Stimulated activated CD8-positive, alpha-beta memory T cell treated with anti-CD3 and anti-CD28 coated beads, Interleukin-15, amount 100 ng/mL, for 4 hours (primary cell): ENCODE results near the gene MEGF6.
"Not testable (repeated sequence)": the region's sequence is repeated elsewhere in the genome, so short reads cannot be mapped to it uniquely, and the experiment has no call there.

Experiments used
- DNase-seq, 2 donors: peaks; one replicate each; pipeline ENCODE4 v3.0.0-alpha.2; 2020; ENCODE audit warnings: low read depth in 2 of 2

Gene MEGF6

GRCh38 chr1:3575515-3575914, 35.8 kb downstream of the MEGF6 start:
- DNase-seq: not testable (repeated sequence)

GRCh38 chr1:3573500-3573899, 37.8 kb downstream of the MEGF6 start:
- no peak for DNase-seq

- DNase-seq: not testable (repeated sequence)
Observed at GRCh38 chr1:3572638-3573037, 38.7 kb downstream of the MEGF6 start.

- no peak for DNase-seq
Observed at GRCh38 chr1:3571263-3571662, 40.0 kb downstream of the MEGF6 start.

GRCh38 chr1:3570066-3570986, 41.0 kb downstream of the MEGF6 start:
- no peak for DNase-seq

GRCh38 chr1:3569436-3569835, 41.9 kb downstream of the MEGF6 start:
- DNase-seq: no peak

- no peak for DNase-seq
Observed at GRCh38 chr1:3568815-3569435, 42.4 kb downstream of the MEGF6 start.

GRCh38 chr1:3566951-3567804, 44.1 kb downstream of the MEGF6 start:
- DNase-seq: no peak

DNA sequence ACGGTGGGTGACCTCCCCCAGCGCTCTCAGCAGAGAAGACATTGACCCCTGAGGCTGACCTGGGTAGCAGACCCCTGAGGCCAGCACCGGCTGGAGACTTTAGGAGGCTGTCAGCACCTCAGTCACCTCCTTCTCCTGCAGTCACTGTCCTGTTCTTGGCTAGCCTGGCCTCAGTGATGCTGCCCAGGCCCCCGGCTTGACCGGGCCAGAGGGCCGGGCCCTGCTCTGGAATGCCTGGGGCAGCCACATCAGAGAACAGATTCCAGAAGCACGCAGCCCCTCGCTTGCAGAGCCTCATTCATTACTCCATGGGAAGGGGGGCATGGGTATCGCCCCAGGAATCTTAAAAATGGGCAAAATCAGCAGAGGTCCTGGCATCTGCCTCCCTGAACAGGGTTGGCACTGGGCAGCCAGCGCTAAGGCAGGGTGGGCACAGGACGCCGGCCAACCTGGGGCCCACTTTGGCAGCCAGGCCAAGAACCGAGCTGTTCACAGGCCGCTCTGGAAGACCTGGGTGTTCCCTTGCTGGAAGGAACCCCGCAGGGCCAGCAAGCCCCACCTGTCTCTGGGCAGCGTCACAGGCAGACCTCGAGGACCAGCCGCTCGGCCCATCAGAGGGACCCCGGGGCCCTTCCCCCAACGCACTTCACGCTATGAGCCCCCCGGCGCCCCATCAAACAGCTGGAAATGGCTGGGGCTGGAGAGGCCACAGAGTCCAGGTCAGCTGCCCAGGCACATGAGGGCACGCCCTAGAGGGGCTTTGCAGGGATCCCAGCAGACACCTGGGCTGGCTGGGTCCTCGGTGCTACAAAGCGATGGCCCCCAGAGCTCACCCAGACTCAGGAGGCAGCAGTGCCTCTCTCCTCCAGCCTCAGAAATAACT, 45.1 kb downstream of the MEGF6 start:
- no peak for DNase-seq

DNA sequence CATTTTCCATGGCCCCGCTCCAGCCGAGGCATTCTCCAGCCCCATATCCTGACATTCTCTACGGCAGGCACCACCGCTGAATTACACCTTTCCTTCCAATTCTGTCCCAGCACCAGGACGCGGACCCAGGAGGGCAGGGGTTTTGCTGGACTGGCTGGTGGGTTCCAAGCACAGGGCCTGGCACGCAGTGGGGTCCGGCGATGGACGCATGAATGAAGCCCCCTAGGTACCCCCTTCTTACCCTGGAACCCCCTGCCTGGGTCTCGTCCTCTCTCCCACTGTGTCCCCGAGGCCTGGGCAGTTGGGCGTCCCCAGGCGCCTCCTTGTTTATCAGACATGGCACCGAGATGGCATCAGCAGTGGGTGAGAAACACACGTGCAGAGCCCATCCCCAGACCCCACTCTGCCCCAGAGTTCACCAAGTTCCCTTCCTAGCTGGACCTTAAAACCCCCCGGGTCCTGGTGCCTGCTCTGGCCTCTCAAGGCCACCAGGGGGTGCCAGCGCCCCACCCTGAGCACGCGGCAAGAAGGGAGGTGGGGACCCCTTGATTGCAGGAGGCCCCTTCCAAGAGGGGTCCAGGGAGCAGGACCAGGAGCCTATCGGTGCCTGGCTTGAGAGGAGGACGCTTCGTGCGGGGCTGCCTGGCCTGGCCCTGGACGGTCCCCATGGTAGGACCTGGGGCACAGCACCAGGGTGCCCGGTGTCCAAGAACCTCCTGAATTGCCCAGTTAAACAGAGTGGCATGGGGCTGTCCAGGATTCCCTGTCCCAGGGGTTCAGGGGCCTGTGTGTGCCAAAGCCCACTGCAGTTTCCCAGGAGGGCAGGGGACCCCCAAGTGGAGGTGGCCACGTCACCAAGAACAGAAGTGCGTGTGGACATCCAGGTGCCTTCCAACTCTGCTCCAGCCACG, 46.1 kb downstream of the MEGF6 start:
- no peak for DNase-seq

- no peak for DNase-seq
Observed at GRCh38 chr1:3563610-3564009, 47.7 kb downstream of the MEGF6 start.

DNA sequence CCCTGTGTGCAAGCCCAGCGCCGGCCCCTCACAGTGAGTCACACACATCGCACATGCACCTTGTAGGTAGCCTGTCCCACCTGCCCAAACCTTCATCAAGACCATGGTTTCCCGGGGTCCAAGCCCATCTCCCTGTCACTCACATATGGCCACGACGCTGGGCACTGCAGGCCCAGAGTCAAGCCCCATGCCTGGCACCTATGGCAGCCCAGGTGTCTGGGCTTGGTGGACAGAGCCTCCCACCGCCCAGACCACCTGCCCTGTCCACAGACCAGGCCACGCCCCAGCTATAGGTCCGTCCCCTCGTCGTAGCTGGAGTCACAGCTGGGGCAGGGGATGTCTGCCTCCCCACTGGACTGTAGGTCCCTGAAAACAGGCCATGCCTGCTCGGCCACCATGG, 48.2 kb downstream of the MEGF6 start:
- no peak for DNase-seq

DNA sequence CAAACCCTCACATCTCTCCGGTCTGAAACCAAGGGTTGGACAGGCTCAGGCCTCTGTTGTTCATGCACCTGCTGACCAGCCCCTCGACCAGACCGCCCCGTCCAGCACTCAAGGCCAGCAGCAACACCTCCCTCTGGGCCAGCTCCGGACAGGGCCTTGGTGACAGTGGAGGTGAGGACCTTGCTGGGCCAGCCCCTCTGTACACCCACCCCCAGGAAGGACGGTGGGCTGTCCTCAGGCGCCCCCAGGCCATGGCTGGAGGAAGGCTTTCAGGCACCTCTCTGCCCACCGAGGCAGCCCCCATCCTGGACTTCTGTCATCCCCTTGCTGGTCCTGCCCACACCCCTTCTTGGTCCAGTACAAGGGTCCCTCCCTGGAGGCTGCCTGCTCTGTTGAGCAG, 48.6 kb downstream of the MEGF6 start:
- no peak for DNase-seq

DNA sequence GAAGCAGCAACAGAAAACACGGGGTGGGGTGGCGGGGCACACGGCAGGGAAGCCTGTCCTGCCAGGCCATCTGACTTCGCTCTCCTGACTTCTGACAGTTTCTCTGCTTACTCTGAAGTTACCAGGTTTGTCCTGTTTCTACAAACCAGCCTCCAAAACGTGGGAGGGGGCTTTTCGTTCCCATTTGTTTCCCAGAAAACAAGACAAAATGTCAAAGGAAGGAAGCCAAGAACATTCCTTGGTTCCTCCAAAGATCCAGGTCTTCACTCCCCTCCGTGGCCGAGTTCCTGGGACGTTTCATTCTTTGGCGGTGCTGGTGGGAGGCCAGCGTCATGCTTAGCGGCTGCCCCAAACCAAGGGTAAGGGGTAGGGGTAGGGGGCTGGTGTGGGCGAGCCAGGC, 49.6 kb downstream of the MEGF6 start:
- no peak for DNase-seq

DNA sequence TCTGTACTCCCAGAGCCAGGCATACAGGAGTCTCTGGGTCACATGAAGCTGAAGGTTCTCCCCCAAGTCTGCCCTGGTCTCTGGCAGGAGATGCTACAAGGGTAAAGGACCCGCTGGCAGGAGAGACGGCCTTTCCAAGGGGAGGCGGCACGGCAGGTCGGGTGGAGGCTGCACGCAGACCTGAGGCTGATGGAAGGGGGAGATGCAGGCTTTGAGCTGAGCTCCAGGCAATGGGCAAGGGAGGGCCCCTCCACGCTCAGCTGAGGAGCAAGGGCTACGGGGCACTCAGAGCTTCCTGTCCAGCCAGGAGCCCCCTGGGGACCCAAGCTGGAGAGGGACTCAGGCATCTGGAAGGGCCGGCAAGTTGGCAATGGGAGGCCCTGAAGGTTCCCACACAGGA, 50.3 kb downstream of the MEGF6 start:
- DNase-seq: no peak

GRCh38 chr1:3560251-3560871, 50.9 kb downstream of the MEGF6 start:
- no peak for DNase-seq

DNA sequence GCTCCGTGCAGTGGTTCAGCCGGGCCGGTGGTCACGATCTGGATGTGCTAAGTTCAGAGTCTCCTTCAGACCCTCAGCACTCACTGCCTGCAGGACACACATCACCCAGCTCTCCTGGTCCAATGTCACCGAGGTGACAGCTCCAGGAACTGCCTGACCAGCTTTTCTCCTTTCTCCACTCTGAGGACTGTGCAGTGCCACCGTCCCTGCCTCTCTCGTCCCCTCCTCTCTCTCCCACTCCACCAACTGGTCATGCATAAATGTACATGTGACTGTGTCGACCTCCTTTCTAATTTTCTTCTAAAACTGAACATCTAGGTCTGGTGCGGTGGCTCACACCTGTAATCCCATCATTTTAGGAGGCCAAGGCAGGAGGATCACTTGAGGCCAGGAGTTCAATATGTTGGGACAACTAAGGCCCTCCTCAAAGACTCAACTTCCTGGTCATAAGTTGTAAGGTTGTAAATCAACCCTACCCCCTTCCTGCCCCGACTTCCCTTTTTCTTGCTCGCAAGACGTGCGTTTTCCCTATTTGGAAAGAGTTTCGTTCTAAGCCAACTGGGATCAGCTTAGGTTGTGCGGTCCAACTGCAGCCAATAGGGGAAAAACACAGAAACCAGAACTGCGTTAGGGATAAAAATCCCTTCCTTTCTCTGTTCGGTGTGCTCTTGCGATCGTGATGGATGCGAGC, 53.1 kb downstream of the MEGF6 start:
- no peak for DNase-seq

DNA sequence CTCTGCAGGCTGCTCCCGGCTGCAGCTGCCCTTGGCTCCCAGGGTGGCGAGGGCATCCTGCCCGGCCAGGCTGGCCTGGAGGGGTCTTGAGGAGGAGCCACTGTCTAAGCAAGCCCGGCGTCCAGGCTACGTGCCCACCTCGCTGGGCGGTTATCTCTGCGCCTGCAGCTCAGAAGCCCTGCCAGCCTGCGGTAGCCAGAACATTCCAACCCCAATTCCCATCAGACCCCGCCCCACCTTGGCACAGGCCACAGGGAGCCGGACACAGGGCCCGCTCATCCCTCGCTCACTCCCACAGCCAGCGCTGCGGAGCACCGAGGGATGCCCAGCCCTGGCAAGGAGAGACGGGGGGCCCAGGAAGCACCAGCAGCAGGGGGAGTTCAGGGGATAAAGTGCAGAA, 53.9 kb downstream of the MEGF6 start:
- no peak for DNase-seq

- no peak for DNase-seq
Observed at GRCh38 chr1:3556336-3556735, 55.0 kb downstream of the MEGF6 start.
